ENCODE measurements around the gene OAF. TPM values are rescaled to one million over a fixed set of nuclear protein-coding genes. Genes with fewer than 3 reads are reported as not detected.
"Not testable (repeated sequence)": the region's sequence is repeated elsewhere in the genome, so short reads cannot be mapped to it uniquely, and the experiment has no call there.

Gene OAF
- total and polyA plus RNA-seq, 2 experiments from 2014 or later: 1.1 to 3.0 TPM

GRCh38 chr11:120179057-120179672 is 31.7 kb upstream of the OAF start (continued):
- no peak for TF ChIP-seq ZNF462 (CRISPR knock-in tag; IDR thresholded peaks at IDR 0.05)
- TF ChIP-seq POLR2AphosphoS5 (IDR thresholded peaks at IDR 0.05; ENCODE audit: low read depth): no peak

GRCh38 chr11:120180063-120180462 is 30.8 kb upstream of the OAF start:
- not testable (repeated sequence) for H2AFZ ChIP-seq; H3K9me3 Mint-ChIP-seq; H3K4me2 ChIP-seq; H3K9me2 ChIP-seq (ENCODE audit: insufficient read depth); H3K36me3 ChIP-seq (ENCODE audit: insufficient read depth); H3K27ac Mint-ChIP-seq; H3K4me3 ChIP-seq; H3F3A ChIP-seq (replicated peaks; ENCODE audit: low read depth); H3K27ac ChIP-seq (ENCODE audit: low read depth); H3K79me2 ChIP-seq (replicated peaks; ENCODE audit: insufficient read depth); DNase-seq (ENCODE audit: low spot score); H3K4me3 Mint-ChIP-seq; ATAC-seq; H3K36me3 Mint-ChIP-seq (ENCODE audit: low read depth); H4K20me1 ChIP-seq (replicated peaks; ENCODE audit: insufficient read depth); H3K4me1 ChIP-seq (ENCODE audit: insufficient read depth)
- H3K4me1 Mint-ChIP-seq: peaks cover 14% of the 10 kb centered on the region
- H3K27me3 ChIP-seq (ENCODE audit: insufficient read depth): peaks cover 29% of the 10 kb centered on the region; the same call in 1 of the 2 replicates
- H3K27me3 Mint-ChIP-seq (ENCODE audit: insufficient read depth, low read depth, poor library complexity): peaks cover 30% of the 10 kb centered on the region

- no peak overlapping the region for H3K4me3 Mint-ChIP-seq
- DNase-seq (ENCODE audit: low spot score) (peak; percentile 53), ATAC-seq (peak; percentile 82)
- Histone ChIP-seq H3K4me3 (no peak overlapping the region), H3K4me1 (ENCODE audit: insufficient read depth) (no peaks in the 10 kb centered on the region; the same call in 1 of the 2 replicates), H4K20me1 (replicated peaks; ENCODE audit: insufficient read depth) (no peaks in the 10 kb centered on the region), H3K27ac (ENCODE audit: low read depth) (no peak overlapping the region), H3K36me3 (ENCODE audit: insufficient read depth) (no peaks in the 10 kb centered on the region), H2AFZ (no peak overlapping the region), H3F3A (replicated peaks; ENCODE audit: low read depth) (no peaks in the 10 kb centered on the region), H3K27me3 (ENCODE audit: insufficient read depth) (peaks cover 23% of the 10 kb centered on the region; the same call in 1 of the 2 replicates), H3K9me2 (ENCODE audit: insufficient read depth) (no peaks in the 10 kb centered on the region), H3K79me2 (replicated peaks; ENCODE audit: insufficient read depth) (no peaks in the 10 kb centered on the region), H3K4me2 (peak overlapping the region; percentile 57; the same call in 1 of the 2 replicates)
- no peaks in the 10 kb centered on the region for H3K36me3 Mint-ChIP-seq (ENCODE audit: low read depth)
- H3K27me3 Mint-ChIP-seq (ENCODE audit: insufficient read depth, low read depth, poor library complexity): peaks cover 34% of the 10 kb centered on the region
- TF ChIP-seq EZH2phosphoT487 (IDR thresholded peaks at IDR 0.05; ENCODE audit: unreplicated experiment) (no peak), CTCF (conservative IDR thresholded peaks at IDR 0.05; ENCODE audit: low read depth in 2 of 2) (peak; percentile 39 to 60), POLR2AphosphoS5 (IDR thresholded peaks at IDR 0.05; ENCODE audit: low read depth) (no peak), ZNF114 (CRISPR knock-in tag; IDR thresholded peaks at IDR 0.05) (no peak), JUNB (IDR thresholded peaks at IDR 0.05; ENCODE audit: unreplicated experiment) (no peak), EZH2 (IDR thresholded peaks at IDR 0.05; ENCODE audit: low read depth, unreplicated experiment) (no peak)
- H3K27ac Mint-ChIP-seq: no peak overlapping the region; the same call in 1 of the 2 replicates
- no peaks in the 10 kb centered on the region for H3K9me3 Mint-ChIP-seq
- peaks cover 17% of the 10 kb centered on the region for H3K4me1 Mint-ChIP-seq
These were observed 30.1 kb upstream of the OAF start for GRCh38 chr11:120180551-120181232.

All from GM23338 (cell line).